AG10803 (cell line): ENCODE data around the gene ACP3.
"Not testable (repeated sequence)": the region's sequence is repeated elsewhere in the genome, so short reads cannot be mapped to it uniquely, and the experiment has no call there.

Experiments
- DNase-seq: peaks from one replicate; pipeline ENCODE4 v3.0.0; 2010; ENCODE audit warnings: low read depth
- H3K4me3 ChIP-seq: 2 replicates; pipeline ENCODE4 v1.5.1; 2011; ENCODE audit warnings: mild to moderate bottlenecking, low read length, control low read depth
- TF ChIP-seq, protein P1 (sequence below): conservative IDR thresholded peaks from 2 replicates; pipeline ENCODE4 v1.5.1; 2011; ENCODE audit warnings: mild to moderate bottlenecking, low read length, control low read depth, inconsistent platforms

Gene ACP3

DNA sequence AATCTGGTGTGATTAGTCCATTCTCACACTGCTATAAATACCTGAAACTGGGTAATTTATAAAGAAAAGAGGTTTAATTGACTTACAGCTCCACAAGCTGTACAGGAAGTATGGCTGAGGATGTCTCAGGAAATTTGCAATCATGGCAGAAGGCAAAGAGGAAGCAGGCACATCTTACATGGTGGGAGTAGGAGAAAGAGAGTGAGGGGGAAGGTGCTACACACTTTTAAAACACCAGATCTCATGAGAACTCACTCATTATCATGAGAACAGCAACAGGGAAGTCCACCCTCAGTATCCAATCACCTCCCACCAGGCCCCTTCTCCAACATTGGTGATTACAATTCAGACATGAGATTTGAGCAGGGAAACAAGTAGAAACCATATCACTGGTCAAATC, 24.0 kb upstream of the ACP3 start:
- DNase-seq, result no peak
- no peak overlapping the region for H3K4me3 ChIP-seq
- TF ChIP-seq, protein P1, sequence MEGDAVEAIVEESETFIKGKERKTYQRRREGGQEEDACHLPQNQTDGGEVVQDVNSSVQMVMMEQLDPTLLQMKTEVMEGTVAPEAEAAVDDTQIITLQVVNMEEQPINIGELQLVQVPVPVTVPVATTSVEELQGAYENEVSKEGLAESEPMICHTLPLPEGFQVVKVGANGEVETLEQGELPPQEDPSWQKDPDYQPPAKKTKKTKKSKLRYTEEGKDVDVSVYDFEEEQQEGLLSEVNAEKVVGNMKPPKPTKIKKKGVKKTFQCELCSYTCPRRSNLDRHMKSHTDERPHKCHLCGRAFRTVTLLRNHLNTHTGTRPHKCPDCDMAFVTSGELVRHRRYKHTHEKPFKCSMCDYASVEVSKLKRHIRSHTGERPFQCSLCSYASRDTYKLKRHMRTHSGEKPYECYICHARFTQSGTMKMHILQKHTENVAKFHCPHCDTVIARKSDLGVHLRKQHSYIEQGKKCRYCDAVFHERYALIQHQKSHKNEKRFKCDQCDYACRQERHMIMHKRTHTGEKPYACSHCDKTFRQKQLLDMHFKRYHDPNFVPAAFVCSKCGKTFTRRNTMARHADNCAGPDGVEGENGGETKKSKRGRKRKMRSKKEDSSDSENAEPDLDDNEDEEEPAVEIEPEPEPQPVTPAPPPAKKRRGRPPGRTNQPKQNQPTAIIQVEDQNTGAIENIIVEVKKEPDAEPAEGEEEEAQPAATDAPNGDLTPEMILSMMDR, result no peak

DNA sequence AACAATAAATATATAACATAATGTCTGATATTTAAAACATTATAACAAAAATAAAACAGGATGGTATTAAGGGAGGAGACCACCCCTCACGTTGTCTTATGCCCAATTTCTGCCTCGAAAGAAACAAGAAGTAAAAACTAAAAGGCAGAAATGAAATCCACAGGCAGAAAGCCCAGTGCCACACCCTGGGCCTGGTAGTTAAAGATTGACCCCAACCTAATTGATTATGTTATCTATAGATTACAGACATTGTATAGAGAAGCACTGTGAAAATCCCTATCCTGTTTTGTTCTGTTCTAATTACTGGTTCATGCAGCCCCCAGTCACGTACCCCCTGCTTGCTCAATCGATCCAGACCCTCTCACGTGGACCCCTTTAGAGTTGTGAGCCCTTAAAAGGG, 22.3 kb upstream of the ACP3 start:
- TF ChIP-seq, protein P1, result no peak
- H3K4me3 ChIP-seq, result no peak overlapping the region
- no peak for DNase-seq

DNA sequence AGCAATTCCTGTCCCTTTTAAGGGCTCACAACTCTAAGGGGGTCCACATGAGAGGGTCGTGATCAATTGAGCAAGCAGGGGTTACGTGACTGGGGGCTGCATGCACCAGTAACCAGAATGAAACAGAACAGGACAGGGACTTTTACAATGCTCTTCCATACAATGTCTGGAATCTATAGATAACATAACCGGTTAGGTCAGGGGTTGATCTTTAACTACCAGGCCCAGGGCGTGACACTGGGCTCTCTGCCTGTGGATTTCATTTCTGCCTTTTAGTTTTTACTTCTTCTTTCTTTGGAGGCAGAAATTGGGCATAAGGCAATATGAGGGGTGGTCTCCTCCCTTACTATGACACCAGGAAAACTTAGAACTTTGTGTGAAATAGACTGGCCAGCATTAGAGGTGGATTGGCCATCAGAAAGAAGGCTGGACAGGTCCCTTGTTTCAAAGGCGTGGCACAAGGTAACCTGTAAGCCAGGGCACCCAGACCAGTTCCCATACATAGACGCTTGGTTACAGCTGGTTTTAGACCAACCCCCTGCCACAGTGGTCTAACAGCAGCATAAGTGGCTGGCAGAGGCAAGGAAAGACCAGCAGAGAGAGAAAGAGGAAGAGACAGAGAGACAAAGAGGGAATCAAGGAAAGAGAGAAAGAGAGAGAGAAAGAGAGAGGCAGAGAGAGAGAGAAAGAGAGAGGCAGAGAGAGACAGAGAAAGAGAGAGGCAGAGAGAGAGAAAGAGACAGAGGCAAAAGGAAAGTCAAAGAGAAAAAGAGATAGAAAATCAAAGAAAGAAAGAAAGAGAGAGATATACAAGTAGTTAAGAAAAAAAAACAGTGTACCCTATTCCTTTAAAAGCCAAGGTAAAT, 13.6 kb upstream of the ACP3 start:
- not testable (repeated sequence) for DNase-seq, H3K4me3 ChIP-seq

DNA sequence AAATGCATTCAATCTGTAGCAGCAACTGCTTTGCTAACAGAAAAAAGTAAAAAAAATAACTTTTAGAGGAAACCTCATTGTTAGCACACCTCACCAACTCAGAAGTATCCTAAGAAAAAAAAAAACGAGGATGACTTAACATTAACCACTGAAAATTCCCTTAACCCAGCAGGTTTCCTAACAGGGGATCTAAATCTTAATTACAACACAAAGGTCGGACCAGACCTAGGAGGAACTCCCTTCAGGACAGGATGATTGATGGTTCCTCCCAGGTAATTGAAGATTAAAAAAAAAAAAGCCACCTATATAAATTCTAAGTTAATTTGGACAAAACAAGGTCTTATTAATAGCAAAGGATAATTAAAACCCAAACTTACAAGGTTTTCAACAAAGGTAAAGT, 12.9 kb upstream of the ACP3 start:
- not testable (repeated sequence) for DNase-seq, H3K4me3 ChIP-seq

DNA sequence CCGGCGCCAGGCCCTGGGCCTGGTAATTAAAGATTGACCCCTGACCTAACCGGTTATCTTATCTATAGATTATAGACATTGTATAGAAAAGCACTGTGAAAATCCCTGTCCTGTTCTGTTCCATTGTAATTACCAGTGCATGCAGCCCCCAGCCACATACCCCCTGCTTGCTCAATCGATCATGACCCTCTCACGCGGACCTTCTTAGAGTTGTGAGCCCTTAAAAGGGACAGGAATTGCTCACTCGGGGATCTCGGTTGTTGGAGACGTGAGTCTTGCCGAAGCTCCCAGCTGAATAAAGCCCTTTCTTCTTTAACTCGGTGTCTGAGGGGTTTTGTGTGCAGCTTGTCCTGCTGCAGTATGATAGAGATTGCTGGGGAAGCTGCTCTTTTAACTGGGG, 7.2 kb upstream of the ACP3 start:
- H3K4me3 ChIP-seq, DNase-seq: not testable (repeated sequence)

DNA sequence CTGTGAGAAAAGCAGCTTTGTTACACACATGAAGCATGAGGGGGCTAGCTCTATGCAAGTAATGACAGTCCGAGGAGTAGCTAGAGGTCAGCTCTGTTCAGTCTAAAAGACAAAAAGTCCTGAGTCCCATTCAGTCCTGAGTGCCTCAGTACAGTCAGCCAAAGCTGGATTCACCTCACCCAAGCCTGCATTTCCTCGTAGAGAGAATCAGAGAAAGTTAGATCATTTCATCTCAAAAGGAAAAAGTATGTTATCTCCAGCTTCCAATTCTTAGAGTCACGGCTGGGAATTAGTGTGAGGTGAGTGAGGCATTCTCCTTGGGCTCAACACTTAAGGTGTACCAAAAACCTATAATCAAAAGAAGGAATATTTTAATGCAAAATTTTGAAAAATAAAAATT, 5.9 kb upstream of the ACP3 start:
- TF ChIP-seq, protein P1, result no peak
- no peak overlapping the region for H3K4me3 ChIP-seq
- DNase-seq, result no peak

DNA sequence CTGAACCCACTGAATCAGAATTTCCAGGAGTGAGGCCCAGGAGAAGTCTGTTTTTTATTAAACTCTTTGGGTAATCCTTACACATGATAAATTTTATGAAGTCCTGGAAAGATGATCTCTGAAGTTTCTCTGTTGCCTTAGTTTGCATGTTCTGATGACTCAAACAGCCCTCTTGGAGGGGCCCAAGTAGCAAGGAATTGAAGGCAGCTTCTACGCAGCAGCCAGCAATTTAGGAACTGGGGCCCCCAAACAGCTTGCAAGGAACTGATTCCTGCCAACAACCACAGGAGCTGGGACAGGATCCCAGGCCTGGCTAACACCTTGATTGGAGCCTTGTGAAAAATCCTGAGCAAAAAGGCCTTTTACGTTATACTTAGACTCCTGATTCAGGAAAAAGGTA, 5.4 kb upstream of the ACP3 start:
- no peak overlapping the region for H3K4me3 ChIP-seq
- TF ChIP-seq, protein P1, result no peak
- no peak for DNase-seq

DNA sequence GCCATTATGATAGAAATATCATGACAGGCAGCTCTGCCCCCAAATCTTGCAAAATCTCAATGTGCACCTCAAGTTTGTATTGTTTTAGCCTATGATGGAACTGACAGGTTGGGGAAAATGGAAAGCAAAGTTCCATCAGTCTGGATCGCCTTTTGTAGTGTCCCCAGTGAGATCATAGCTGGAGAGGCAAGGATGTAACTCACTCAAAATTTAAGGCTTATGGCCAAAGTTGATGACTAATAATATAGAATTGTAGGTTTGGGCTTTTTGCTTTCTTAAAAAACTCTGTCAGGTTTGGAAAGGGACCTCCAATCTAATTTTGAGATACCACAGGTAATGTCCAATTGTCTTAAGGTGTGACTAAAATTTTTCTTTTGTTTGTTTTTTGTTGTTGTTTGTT, 1.4 kb upstream of the ACP3 start:
- TF ChIP-seq, protein P1, result no peak
- H3K4me3 ChIP-seq, result no peak overlapping the region
- DNase-seq, result no peak

DNA sequence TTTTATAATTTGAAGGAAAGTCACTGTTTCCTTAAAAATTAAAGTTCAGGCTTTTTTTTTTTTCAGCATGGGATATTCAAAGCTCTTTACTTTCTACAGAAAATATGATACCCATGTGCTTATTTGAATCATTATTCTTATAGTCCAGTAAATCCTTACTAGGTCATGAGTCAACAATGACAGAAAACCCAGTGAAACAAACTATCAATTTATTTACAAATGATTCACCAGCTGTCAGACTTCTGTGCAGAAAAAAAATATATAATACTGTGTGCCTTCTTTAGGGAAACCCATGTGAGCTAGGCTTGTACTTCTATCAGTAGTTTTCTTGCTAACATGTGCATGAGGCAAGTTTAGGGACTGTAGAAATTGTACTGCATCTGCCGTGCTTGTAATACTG, 1.2 kb downstream of the ACP3 start:
- no peak overlapping the region for H3K4me3 ChIP-seq
- TF ChIP-seq, protein P1, result no peak
- no peak for DNase-seq
